ENCODE measurements around the gene KLKB1. TPM values are rescaled to one million over a fixed set of nuclear protein-coding genes. Genes with fewer than 3 reads are reported as not detected.

KLKB1 gene
- total RNA-seq, 1 donor from 2014 or later = not detected

DNA sequence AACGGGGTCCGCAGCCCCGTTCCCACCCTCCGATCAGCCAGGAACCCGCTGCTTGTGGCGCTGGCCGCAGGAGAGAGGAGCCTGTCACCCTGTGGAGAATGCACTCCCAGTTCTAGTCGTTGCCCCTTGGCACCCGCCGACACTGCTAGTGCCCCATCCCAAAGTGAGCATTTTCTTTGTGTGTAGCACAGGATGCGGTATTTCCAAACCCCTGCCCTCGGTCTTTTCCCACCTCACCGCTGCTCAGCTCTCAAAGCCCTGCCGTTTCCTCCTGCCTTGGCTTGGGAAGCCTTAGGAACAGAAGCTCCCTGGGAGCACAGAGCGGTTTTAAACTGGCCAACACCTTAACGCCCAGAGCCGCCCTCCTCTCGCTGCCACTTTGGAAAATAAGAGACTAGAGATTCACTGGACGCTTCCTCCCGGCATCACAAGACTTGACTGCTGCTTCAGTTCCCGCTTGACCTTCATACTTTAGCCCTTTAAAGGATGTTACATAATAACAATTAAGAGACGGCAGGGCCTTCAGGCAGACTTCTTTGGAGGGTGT, 35.2 kb upstream of the KLKB1 start:
- TF ChIP-seq, protein P1, sequence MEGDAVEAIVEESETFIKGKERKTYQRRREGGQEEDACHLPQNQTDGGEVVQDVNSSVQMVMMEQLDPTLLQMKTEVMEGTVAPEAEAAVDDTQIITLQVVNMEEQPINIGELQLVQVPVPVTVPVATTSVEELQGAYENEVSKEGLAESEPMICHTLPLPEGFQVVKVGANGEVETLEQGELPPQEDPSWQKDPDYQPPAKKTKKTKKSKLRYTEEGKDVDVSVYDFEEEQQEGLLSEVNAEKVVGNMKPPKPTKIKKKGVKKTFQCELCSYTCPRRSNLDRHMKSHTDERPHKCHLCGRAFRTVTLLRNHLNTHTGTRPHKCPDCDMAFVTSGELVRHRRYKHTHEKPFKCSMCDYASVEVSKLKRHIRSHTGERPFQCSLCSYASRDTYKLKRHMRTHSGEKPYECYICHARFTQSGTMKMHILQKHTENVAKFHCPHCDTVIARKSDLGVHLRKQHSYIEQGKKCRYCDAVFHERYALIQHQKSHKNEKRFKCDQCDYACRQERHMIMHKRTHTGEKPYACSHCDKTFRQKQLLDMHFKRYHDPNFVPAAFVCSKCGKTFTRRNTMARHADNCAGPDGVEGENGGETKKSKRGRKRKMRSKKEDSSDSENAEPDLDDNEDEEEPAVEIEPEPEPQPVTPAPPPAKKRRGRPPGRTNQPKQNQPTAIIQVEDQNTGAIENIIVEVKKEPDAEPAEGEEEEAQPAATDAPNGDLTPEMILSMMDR (IDR thresholded peaks at IDR 0.05) = no peak
- Histone ChIP-seq H3K4me3 (peak overlapping the region; percentile 92 to 97), H3K27ac (peak overlapping the region; percentile 95 to 97), H3K36me3 (peaks cover 4 to 15% of the 10 kb centered on the region in 2 donors), H3K4me1 (peaks cover 0 to 15% of the 10 kb centered on the region in 2 donors), H3K27me3 (no peaks in the 10 kb centered on the region), H3K9me3 (no peaks in the 10 kb centered on the region)
- intact Hi-C loops (cut with DNase I) = loop anchor here (10.0 kb wide), 2 partner anchors 987 to 1547 kb away; partner anchors contain the start of genes CASP3, CFAP97, PRIMPOL and SNX25
- peak in 1 of 2 donors; percentile 71 for DNase-seq (ENCODE audit: low spot score in 2 of 2)

DNA sequence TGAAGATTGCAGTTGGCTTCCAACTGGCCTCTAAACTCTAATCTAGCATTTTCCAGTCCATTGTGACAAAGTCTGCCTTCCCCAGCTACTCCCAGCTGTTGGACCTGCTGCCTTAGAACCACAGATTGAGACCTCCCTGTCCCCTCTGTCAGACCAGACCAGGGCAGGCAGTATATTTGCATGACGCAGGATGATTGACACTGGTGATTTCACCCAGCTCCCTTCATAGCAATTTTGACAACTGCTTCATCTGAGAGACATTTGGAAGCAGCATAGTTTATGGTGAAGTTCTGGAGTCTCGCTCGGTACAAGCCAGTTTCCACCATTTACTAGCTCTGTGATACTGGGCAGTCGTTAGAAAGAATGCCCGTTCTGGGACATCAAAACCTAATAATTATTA, 33.5 kb upstream of the KLKB1 start:
- Histone ChIP-seq H3K36me3 (peaks cover 6 to 25% of the 10 kb centered on the region in 2 donors), H3K4me1 (peaks cover 0 to 15% of the 10 kb centered on the region in 2 donors), H3K27ac (no peak overlapping the region), H3K9me3 (no peaks in the 10 kb centered on the region), H3K27me3 (no peaks in the 10 kb centered on the region), H3K4me3 (no peak overlapping the region)
- intact Hi-C loops (cut with DNase I) = loop anchor here (10.0 kb wide), 2 partner anchors 989 to 1549 kb away; partner anchors contain the start of genes CASP3, CFAP97, PRIMPOL and SNX25
- DNase-seq (ENCODE audit: low spot score in 2 of 2) = no peak
- TF ChIP-seq, protein P1 (IDR thresholded peaks at IDR 0.05) = no peak

DNA sequence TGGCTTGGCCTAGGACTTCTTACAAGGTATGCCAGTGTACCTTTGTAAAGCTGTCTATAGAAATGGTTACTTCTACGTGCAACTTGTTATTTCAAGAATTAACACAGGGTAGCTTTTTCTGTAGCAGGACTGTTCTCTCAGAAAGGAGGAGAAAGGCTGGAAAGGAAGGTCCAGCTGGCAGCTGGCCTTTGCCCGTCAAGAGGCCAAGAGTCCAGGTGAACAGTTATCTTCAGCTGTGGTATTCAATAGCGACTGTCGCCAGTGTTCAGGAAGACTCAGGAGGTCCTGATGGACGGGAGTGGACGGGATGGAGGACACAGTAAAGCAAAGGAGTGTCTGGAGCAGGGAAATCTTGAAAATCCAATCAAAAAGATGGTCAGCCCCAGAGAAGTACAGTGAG, 31.2 kb upstream of the KLKB1 start:
- no peaks in the 10 kb centered on the region for H3K27me3 ChIP-seq
- TF ChIP-seq, protein P1 (IDR thresholded peaks at IDR 0.05) = no peak
- H3K4me1 ChIP-seq = peaks cover 0 to 6% of the 10 kb centered on the region in 2 donors
- H3K9me3 ChIP-seq = no peaks in the 10 kb centered on the region
- DNase-seq (ENCODE audit: low spot score in 2 of 2) = no peak
- no peak overlapping the region for H3K27ac ChIP-seq
- intact Hi-C loops (cut with DNase I) = loop anchor here (10.0 kb wide), 2 partner anchors 991 to 1551 kb away; partner anchors contain the start of genes CASP3, CFAP97, PRIMPOL and SNX25
- H3K4me3 ChIP-seq = no peak overlapping the region
- H3K36me3 ChIP-seq = peaks cover 6 to 25% of the 10 kb centered on the region in 2 donors

DNA sequence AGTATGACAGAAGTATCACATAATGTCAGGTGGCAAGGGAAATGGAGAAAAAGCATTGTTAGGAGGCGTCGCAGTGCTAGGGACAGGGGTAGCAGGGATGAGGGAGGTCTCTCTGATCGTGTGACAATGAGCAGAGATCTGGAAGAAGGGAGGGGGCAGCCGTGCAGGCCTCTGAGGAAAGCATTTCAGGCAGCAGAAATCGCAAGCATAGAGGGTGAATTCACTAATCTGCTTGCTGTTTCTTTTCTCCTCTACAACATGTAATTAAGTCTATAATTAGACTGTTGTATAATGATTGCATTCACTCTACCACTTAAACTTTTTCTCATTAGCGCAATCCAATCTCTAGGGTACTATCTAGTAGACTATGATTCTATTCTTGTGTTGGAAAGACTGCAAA, 26.8 kb upstream of the KLKB1 start:
- TF ChIP-seq, protein P1 (IDR thresholded peaks at IDR 0.05) = no peak
- Histone ChIP-seq H3K4me3 (no peak overlapping the region), H3K4me1 (no peaks in the 10 kb centered on the region), H3K27ac (no peak overlapping the region), H3K9me3 (no peaks in the 10 kb centered on the region), H3K27me3 (no peaks in the 10 kb centered on the region), H3K36me3 (peaks cover 6 to 22% of the 10 kb centered on the region in 2 donors)
- no peak for DNase-seq (ENCODE audit: low spot score in 2 of 2)
- intact Hi-C loops (cut with DNase I) = no loop called here

DNA sequence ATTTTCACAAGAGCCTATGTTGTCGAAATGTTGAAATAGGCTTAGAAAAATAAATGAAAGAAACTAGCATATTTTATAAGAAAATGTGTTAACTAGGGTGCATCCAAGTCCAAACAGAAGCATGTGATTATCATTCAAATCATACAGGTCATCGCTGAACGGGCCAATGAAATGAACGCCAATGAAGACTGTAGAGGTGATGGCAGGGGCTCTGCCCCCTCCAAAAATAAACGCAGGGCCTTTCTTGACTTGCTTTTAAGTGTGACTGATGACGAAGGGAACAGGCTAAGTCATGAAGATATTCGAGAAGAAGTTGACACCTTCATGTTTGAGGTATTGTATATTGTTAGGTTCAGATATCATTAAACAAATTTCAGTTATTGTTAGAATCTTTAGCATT, 26.3 kb upstream of the KLKB1 start:
- no peak for DNase-seq (ENCODE audit: low spot score in 2 of 2)
- TF ChIP-seq, protein P1 (IDR thresholded peaks at IDR 0.05) = no peak
- Histone ChIP-seq H3K36me3 (peaks cover 6 to 17% of the 10 kb centered on the region in 2 donors), H3K27me3 (no peaks in the 10 kb centered on the region), H3K9me3 (no peaks in the 10 kb centered on the region), H3K4me3 (no peak overlapping the region), H3K4me1 (no peaks in the 10 kb centered on the region), H3K27ac (no peak overlapping the region)
- intact Hi-C loops (cut with DNase I) = no loop called here

Data from ascending aorta (tissue), 2 donors.